ENCODE results near the gene SMLR1.

The SMLR1 gene

DNA sequence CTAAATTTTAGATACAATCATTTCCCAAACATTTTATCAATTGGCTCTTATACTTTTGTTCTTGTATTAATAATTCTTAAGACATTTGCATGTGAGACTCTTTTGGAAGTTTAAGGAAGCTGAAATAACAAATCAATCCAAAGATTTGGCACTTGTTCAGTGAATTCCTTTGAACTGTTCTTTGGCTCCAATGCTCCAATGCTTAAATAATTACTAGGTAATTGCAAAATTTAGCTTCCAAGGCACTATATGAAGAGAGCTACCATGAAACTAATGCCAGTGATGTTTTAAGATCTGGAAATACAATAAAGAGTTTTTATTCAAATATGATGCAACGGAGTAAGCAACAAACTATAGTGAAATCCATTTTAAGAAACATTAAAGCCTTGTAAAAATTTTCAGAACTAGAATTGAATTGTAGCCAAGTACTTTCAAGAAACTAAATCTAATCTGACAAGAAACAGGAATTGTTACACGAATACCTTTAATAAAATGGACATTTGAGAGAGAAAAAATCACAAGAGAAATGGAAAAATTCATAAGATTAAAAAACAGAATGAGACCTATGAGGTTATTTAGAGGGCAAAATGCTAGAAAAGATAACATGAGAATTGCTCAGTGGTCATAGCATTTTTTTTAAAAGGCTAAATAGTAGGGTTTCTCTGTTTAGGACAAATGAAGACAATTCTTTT lies 43.6 kb upstream of the SMLR1 start:
- TF ChIP-seq, protein P1, sequence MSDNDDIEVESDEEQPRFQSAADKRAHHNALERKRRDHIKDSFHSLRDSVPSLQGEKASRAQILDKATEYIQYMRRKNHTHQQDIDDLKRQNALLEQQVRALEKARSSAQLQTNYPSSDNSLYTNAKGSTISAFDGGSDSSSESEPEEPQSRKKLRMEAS (IDR thresholded peaks at IDR 0.05; ENCODE audit: low read depth, low read length) = no peak
- no peak for TF ChIP-seq MYC (IDR thresholded peaks at IDR 0.05; ENCODE audit: low read depth, low read length)
- no peak for TF ChIP-seq POLR2A (IDR thresholded peaks at IDR 0.05; ENCODE audit: extremely low read depth, insufficient read length)
- TF ChIP-seq CTCF (IDR thresholded peaks at IDR 0.05; ENCODE audit: low read depth, low read length) = no peak
- no peak for DNase-seq (ENCODE audit: low read depth)
- H3K4me3 ChIP-seq (ENCODE audit: low read depth, low read length) = no peak overlapping the region

DNA sequence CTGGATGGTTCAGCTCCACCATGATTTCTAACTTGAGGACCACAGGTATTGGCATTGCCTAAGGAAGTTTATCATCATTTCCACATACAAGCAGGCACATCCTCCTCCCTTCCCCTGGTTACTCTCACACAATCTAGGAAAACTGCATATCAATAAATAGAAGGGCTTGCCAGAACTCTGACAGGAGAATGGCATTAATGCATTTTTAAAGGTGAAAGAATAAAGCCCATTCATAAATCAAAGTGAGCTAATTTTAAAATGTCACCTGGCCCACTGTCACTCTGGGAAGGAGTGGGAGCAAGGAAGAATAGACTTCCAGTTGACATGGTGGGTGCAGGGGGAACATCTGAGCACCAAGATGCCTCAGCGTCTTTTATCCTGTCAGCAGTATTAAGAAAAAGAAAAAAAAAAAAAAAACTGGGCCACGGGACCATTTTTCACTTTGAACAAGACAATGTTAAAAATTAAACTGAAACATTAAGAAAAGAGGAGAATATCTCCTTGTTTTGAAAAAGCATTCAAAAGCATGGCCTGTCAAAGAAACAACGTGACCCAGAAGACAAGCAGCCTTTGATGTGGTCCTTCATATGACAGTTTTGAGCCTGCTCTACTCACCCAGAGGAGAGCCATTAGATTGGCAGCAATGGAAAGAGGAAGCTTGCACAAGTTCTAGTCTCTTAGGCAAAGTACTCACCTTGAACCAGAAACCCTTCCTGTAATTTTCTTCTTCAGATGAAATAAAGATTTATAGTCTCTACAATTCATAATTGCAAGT lies 39.3 kb upstream of the SMLR1 start:
- H3K4me3 ChIP-seq (ENCODE audit: low read depth, low read length) = no peak overlapping the region
- TF ChIP-seq MYC (IDR thresholded peaks at IDR 0.05; ENCODE audit: low read depth, low read length) (no peak), POLR2A (IDR thresholded peaks at IDR 0.05; ENCODE audit: extremely low read depth, insufficient read length) (no peak), CTCF (IDR thresholded peaks at IDR 0.05; ENCODE audit: low read depth, low read length) (no peak)
- TF ChIP-seq, protein P1 (IDR thresholded peaks at IDR 0.05; ENCODE audit: low read depth, low read length) = no peak
- no peak for DNase-seq (ENCODE audit: low read depth)

- peak; percentile 6 for DNase-seq (ENCODE audit: low read depth)
- TF ChIP-seq CTCF (IDR thresholded peaks at IDR 0.05; ENCODE audit: low read depth, low read length) = no peak
- TF ChIP-seq, protein P1 (IDR thresholded peaks at IDR 0.05; ENCODE audit: low read depth, low read length) = no peak
- no peak for TF ChIP-seq MYC (IDR thresholded peaks at IDR 0.05; ENCODE audit: low read depth, low read length)
- no peak for TF ChIP-seq POLR2A (IDR thresholded peaks at IDR 0.05; ENCODE audit: extremely low read depth, insufficient read length)
- H3K4me3 ChIP-seq (ENCODE audit: low read depth, low read length) = no peak overlapping the region
These were observed 38.3 kb upstream of the SMLR1 start for GRCh38 chr6:130788954-130789353.

DNA sequence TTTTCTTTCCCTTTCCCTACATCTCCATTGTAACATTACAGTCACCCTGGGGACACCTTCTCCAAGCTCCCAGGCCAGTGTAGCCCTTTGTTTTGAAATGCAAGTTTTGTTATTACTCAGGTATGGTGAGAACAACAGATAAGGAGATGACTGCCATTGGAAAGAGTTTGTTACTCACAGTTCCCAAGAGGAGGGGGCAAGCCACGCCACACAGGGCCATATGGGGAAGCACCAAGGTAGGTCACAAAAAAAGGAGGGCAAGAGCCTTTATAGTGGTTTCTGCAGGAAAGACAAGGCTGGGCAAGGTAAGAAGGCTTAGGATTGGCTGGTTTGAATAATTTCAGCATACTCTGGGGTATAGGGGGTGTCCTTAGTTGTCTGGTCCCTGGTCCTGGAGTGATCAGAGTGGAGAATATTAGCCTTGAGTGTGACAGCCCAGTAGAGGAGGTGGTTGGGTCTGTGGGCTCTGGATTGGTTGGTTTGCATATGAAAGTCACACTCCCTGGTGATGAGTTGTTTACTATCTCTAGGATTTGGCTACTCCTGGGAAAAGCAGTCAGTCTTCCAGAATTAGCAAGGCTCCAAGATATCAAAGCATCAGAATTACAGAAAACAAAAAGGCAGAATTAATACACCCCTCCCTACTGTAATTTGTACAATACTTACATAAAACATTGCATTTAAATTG lies 33.1 kb upstream of the SMLR1 start:
- DNase-seq (ENCODE audit: low read depth) = no peak
- no peak overlapping the region for H3K4me3 ChIP-seq (ENCODE audit: low read depth, low read length)
- TF ChIP-seq MYC (IDR thresholded peaks at IDR 0.05; ENCODE audit: low read depth, low read length) = no peak
- TF ChIP-seq, protein P1 (IDR thresholded peaks at IDR 0.05; ENCODE audit: low read depth, low read length) = no peak
- no peak for TF ChIP-seq CTCF (IDR thresholded peaks at IDR 0.05; ENCODE audit: low read depth, low read length)
- TF ChIP-seq POLR2A (IDR thresholded peaks at IDR 0.05; ENCODE audit: extremely low read depth, insufficient read length) = no peak

- TF ChIP-seq POLR2A (IDR thresholded peaks at IDR 0.05; ENCODE audit: extremely low read depth, insufficient read length) (no peak), MYC (IDR thresholded peaks at IDR 0.05; ENCODE audit: low read depth, low read length) (no peak), CTCF (IDR thresholded peaks at IDR 0.05; ENCODE audit: low read depth, low read length) (no peak)
- TF ChIP-seq, protein P1 (IDR thresholded peaks at IDR 0.05; ENCODE audit: low read depth, low read length) = no peak
- no peak for DNase-seq (ENCODE audit: low read depth)
- no peak overlapping the region for H3K4me3 ChIP-seq (ENCODE audit: low read depth, low read length)
These were observed 32.5 kb upstream of the SMLR1 start for GRCh38 chr6:130794738-130795137.
